ENCODE measurements around the gene INSYN2A. TPM values are rescaled to one million over a fixed set of nuclear protein-coding genes. Genes with fewer than 3 reads are reported as not detected.

INSYN2A gene
- total RNA-seq, 2 donors from 2014 or later, result 0.14 to 4.0 TPM

- no peaks in the 10 kb centered on the region for H3K4me1 ChIP-seq (replicated peaks)
- H3K9me3 ChIP-seq, result no peaks in the 10 kb centered on the region
- H3K27me3 ChIP-seq (replicated peaks; ENCODE audit: insufficient read depth), result no peaks in the 10 kb centered on the region
- H3K4me3 ChIP-seq, result no peak overlapping the region
- no peak for DNase-seq (ENCODE audit: low spot score)
- intact Hi-C loops (cut with DNase I), result no loop called here
- WGBS, result 94% methylated on average over 5 of the region's 5 CpGs
- H3K27ac ChIP-seq, result no peak overlapping the region
- TF ChIP-seq POLR2AphosphoS5 (IDR thresholded peaks at IDR 0.05) (no peak), CTCF (IDR thresholded peaks at IDR 0.05) (no peak), POLR2A (IDR thresholded peaks at IDR 0.05) (no peak)
- H3K36me3 ChIP-seq, result no peaks in the 10 kb centered on the region
These were observed 46.3 kb downstream of the INSYN2A start for GRCh38 chr10:127150136-127150535.

GRCh38 chr10:127149501-127150081 lies 46.8 kb downstream of the INSYN2A start:
- WGBS, result 79% methylated on average over 7 of the region's 7 CpGs
- H3K27ac ChIP-seq, result no peak overlapping the region
- no peaks in the 10 kb centered on the region for H3K9me3 ChIP-seq
- intact Hi-C loops (cut with DNase I), result no loop called here
- H3K36me3 ChIP-seq, result no peaks in the 10 kb centered on the region
- H3K27me3 ChIP-seq (replicated peaks; ENCODE audit: insufficient read depth), result no peaks in the 10 kb centered on the region
- H3K4me1 ChIP-seq (replicated peaks), result no peaks in the 10 kb centered on the region
- DNase-seq (ENCODE audit: low spot score), result no peak
- H3K4me3 ChIP-seq, result no peak overlapping the region
- no peak for TF ChIP-seq CTCF (IDR thresholded peaks at IDR 0.05)

GRCh38 chr10:127148933-127149220 lies 47.5 kb downstream of the INSYN2A start:
- H3K4me3 ChIP-seq, result no peak overlapping the region
- intact Hi-C loops (cut with DNase I), result no loop called here
- no peaks in the 10 kb centered on the region for H3K9me3 ChIP-seq
- H3K27me3 ChIP-seq (replicated peaks; ENCODE audit: insufficient read depth), result no peaks in the 10 kb centered on the region
- peak overlapping the region in 1 of 2 donors; percentile 3 for H3K27ac ChIP-seq
- no peak for DNase-seq (ENCODE audit: low spot score)
- no peak for TF ChIP-seq POLR2A (IDR thresholded peaks at IDR 0.05)
- TF ChIP-seq CTCF (IDR thresholded peaks at IDR 0.05), result no peak
- TF ChIP-seq POLR2AphosphoS5 (IDR thresholded peaks at IDR 0.05), result no peak
- WGBS, result 77% methylated on average over 2 of the region's 2 CpGs
- no peaks in the 10 kb centered on the region for H3K36me3 ChIP-seq
- H3K4me1 ChIP-seq (replicated peaks), result no peaks in the 10 kb centered on the region

- Histone ChIP-seq H3K4me1 (replicated peaks) (no peaks in the 10 kb centered on the region), H3K27me3 (replicated peaks; ENCODE audit: insufficient read depth) (no peaks in the 10 kb centered on the region), H3K36me3 (no peaks in the 10 kb centered on the region), H3K9me3 (no peaks in the 10 kb centered on the region), H3K27ac (peak overlapping the region in 1 of 2 donors; percentile 3), H3K4me3 (no peak overlapping the region)
- WGBS, result 71% methylated on average over 15 of the region's 15 CpGs
- intact Hi-C loops (cut with DNase I), result no loop called here
- DNase-seq (ENCODE audit: low spot score), result no peak
- TF ChIP-seq POLR2AphosphoS5 (IDR thresholded peaks at IDR 0.05), result no peak
- no peak for TF ChIP-seq POLR2A (IDR thresholded peaks at IDR 0.05)
- no peak for TF ChIP-seq CTCF (IDR thresholded peaks at IDR 0.05)
These were observed 48.1 kb downstream of the INSYN2A start for GRCh38 chr10:127148066-127148932.

- WGBS, result 94% methylated on average over 9 of the region's 9 CpGs
- Histone ChIP-seq H3K27me3 (replicated peaks; ENCODE audit: insufficient read depth) (no peaks in the 10 kb centered on the region), H3K4me1 (replicated peaks) (no peaks in the 10 kb centered on the region), H3K4me3 (no peak overlapping the region), H3K36me3 (no peaks in the 10 kb centered on the region), H3K9me3 (no peaks in the 10 kb centered on the region), H3K27ac (no peak overlapping the region)
- DNase-seq (ENCODE audit: low spot score), result no peak
- intact Hi-C loops (cut with DNase I), result no loop called here
- TF ChIP-seq CTCF (IDR thresholded peaks at IDR 0.05) (no peak), POLR2A (IDR thresholded peaks at IDR 0.05) (no peak), POLR2AphosphoS5 (IDR thresholded peaks at IDR 0.05) (no peak)
These were observed 49.7 kb downstream of the INSYN2A start for GRCh38 chr10:127146661-127147060.
